ENCODE data around the gene ARHGAP22.

DNA sequence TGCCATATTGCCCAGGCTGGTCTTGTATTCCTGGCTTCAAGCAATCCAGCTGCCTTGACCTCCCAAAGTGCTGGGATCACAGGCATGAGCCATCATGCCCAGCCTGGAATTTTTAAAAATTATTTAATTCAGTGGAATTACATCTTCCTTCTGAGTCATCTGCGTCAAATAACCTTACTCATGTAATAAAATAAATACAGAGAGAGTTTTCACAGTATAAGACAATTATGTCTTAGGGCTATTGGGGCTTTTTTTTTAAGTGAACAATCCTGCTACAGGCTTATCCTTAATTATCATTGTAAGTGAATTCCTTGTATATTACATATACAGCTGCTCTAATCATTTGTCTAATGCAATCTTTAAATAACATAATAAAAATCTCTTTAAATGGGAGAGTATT lies 190.1 kb downstream of the ARHGAP22 start:
- TF ChIP-seq POLR2A (IDR thresholded peaks at IDR 0.05; ENCODE audit: low read depth, low read length), result no peak
- no peak for TF ChIP-seq POLR2AphosphoS5 (IDR thresholded peaks at IDR 0.05; ENCODE audit: low read depth, low read length)
